Panc1 (cell line): ENCODE data around the gene MAP3K4. TPM values are rescaled to one million over a fixed set of nuclear protein-coding genes. Genes with fewer than 3 reads are reported as not detected.

Source experiments
- ATAC-seq: fragments of 200-7000 bp; cut with Tn5 transposase; 2 replicates; pipeline ENCODE4 v1.9.1; 2020; ENCODE audit warnings: mild to moderate bottlenecking, moderate library complexity
- BruUV-seq: library from RNA; stranded (reverse); fragments of 400-500 nt; replicated peaks from 2 replicates; lab custom pipeline; 2021; lab: Mats Ljungman, UMichigan
- CTCF ChIA-PET: fragments of 300-600 bp; sonication (Branson Sonifier 250); formaldehyde crosslinking; loops from one replicate; lab custom pipeline; 2022; ENCODE audit warnings: antibody characterized with exemption; lab: Charles Lee
- POLR2A ChIA-PET: fragments of 300-600 bp; sonication (Branson Sonifier 250); formaldehyde crosslinking; loops from one replicate; lab custom pipeline; 2022; ENCODE audit warnings: antibody characterized with exemption; lab: Charles Lee
- DNase-seq: peaks from one replicate; pipeline ENCODE4 v3.0.0-alpha.2; 2010; ENCODE audit warnings: low read depth, low spot score
- H3K27ac ChIP-seq: 2 replicates; pipeline ENCODE4 v1.5.1; 2011; ENCODE audit warnings: mild to moderate bottlenecking, low read length, inconsistent platforms
- H3K27me3 ChIP-seq: fragments of 200-500 bp; sonication (Bioruptor generic); 2 replicates; pipeline ENCODE4 v1.6.0; 2014; ENCODE audit warnings: low read length, inconsistent platforms; ENCODE audit not compliant: control insufficient read depth, insufficient read depth
- H3K36me3 ChIP-seq: fragments of 200-500 bp; sonication (Bioruptor generic); 2 replicates; pipeline ENCODE4 v1.5.1; 2014; ENCODE audit warnings: inconsistent platforms, mild to moderate bottlenecking, low read length, moderate library complexity; ENCODE audit not compliant: control insufficient read depth, insufficient read depth
- H3K4me1 ChIP-seq: 2 replicates; pipeline ENCODE4 v1.5.1; 2011; ENCODE audit warnings: inconsistent platforms, mild to moderate bottlenecking, low read length, moderate library complexity; ENCODE audit not compliant: control insufficient read depth, insufficient read depth
- H3K4me3 ChIP-seq, 2 experiments: 2 replicates each; pipeline ENCODE4 v1.5.1; 2011 to 2012; ENCODE audit warnings: low read depth in 2 of 2, low read length in 2 of 2, mild to moderate bottlenecking in 2 of 2, inconsistent platforms in 1 of 2, moderate library complexity in 1 of 2
- H3K9me3 ChIP-seq: fragments of 200-500 bp; sonication (Bioruptor generic); 2 replicates; pipeline ENCODE4 v1.5.1; 2014; ENCODE audit warnings: low read depth, mild to moderate bottlenecking, inconsistent platforms, low read length, moderate library complexity; ENCODE audit not compliant: control insufficient read depth, insufficient read depth
- CTCF ChIP-seq: fragments of 450-650 bp; IDR thresholded peaks from 2 replicates; pipeline ENCODE4 v1.5.1; 2017; ENCODE audit warnings: mild to moderate bottlenecking
- POLR2AphosphoS5 ChIP-seq: IDR thresholded peaks from 2 replicates; pipeline ENCODE4 v1.6.1; 2012; ENCODE audit warnings: mild to moderate bottlenecking, low read depth, low read length, moderate library complexity
- REST ChIP-seq, 2 experiments: IDR thresholded peaks; 2 replicates each; pipeline ENCODE4 v1.6.1; 2011 to 2012; ENCODE audit warnings: low read depth in 2 of 2, control low read depth in 1 of 2, low read length in 1 of 2, mild to moderate bottlenecking in 1 of 2, moderate library complexity in 1 of 2; ENCODE audit not compliant: insufficient read depth in 1 of 2
- SIN3A ChIP-seq: IDR thresholded peaks from 2 replicates; pipeline ENCODE4 v1.6.1; 2012; ENCODE audit warnings: low read depth, mild to moderate bottlenecking, low read length, moderate library complexity, borderline replicate concordance; ENCODE audit not compliant: insufficient read depth
- TCF7L2 ChIP-seq: IDR thresholded peaks from 2 replicates; pipeline ENCODE4 v1.6.1; 2011; ENCODE audit warnings: mild to moderate bottlenecking, low read depth, low read length, inconsistent platforms
- in situ Hi-C: cut with HindIII; loops from 2 replicates; pipeline ENCODE4 v1.10.0; 2016; ENCODE audit warnings: low sequenced_read_pairs, low pct_unique_long_range_greater_than_20kb
- intact Hi-C: fragments of 100-400 bp; cut with micrococcal nuclease; formaldehyde crosslinking; loops from one replicate; pipeline ENCODE4 v1.10.0; 2022; ENCODE audit not compliant: unreplicated experiment
- total RNA-seq: library from RNA; stranded (reverse); gene quantifications from one replicate; pipeline ENCODE4 v1.2.1, GENCODE V29; 2021; ENCODE audit not compliant: unreplicated experiment

Gene MAP3K4
- total RNA-seq, 1 experiment from 2014 or later, result 49.3 TPM

- Histone ChIP-seq H3K4me1 (no peaks in the 10 kb centered on the region), H3K27me3 (no peaks in the 10 kb centered on the region), H3K4me3 (no peak overlapping the region), H3K9me3 (no peaks in the 10 kb centered on the region), H3K27ac (no peak overlapping the region), H3K36me3 (no peaks in the 10 kb centered on the region)
- BruUV-seq, result no TSS peak
- in situ Hi-C loops, result no loop called here
- no peak for ATAC-seq
- ChIA-PET CTCF (no interaction called here), POLR2A (no interaction called here)
- no peak for DNase-seq
- intact Hi-C loops, result no loop called here
- TF ChIP-seq CTCF, result no peak
- TF ChIP-seq POLR2AphosphoS5, result no peak
- no peak for TF ChIP-seq REST (IDR thresholded peaks at IDR 0.05; ENCODE audit: insufficient read depth in 1 of 2, low read depth in 2 of 2, low read length in 1 of 2)
- no peak for TF ChIP-seq TCF7L2
- TF ChIP-seq SIN3A, result no peak
Observed at GRCh38 chr6:161068321-161068741, 76.8 kb downstream of the MAP3K4 start.

GRCh38 chr6:161073930-161074329 is 82.4 kb downstream of the MAP3K4 start:
- BruUV-seq, result no TSS peak
- H3K36me3 ChIP-seq, result no peaks in the 10 kb centered on the region
- POLR2A ChIA-PET, result no interaction called here
- intact Hi-C loops, result no loop called here
- H3K9me3 ChIP-seq, result no peaks in the 10 kb centered on the region
- CTCF ChIA-PET, result no interaction called here
- in situ Hi-C loops, result no loop called here
- ATAC-seq (no peak), DNase-seq (no peak)
- H3K27ac ChIP-seq, result no peak overlapping the region
- no peaks in the 10 kb centered on the region for H3K4me1 ChIP-seq
- TF ChIP-seq CTCF (no peak), REST (IDR thresholded peaks at IDR 0.05; ENCODE audit: insufficient read depth in 1 of 2, low read depth in 2 of 2, low read length in 1 of 2) (no peak), TCF7L2 (no peak), SIN3A (no peak), POLR2AphosphoS5 (no peak)
- H3K4me3 ChIP-seq, result no peak overlapping the region
- no peaks in the 10 kb centered on the region for H3K27me3 ChIP-seq
